Right lobe of liver (tissue), 6 donors: ENCODE results near the gene RANBP3. TPM values are rescaled to one million over a fixed set of nuclear protein-coding genes. Genes with fewer than 3 reads are reported as not detected.
A peak's percentile ranks its signal among the peaks of the same experiment; 100 is the strongest.

Experiments
- ATAC-seq, 4 donors: fragments of 200-7000 bp; cut with Tn5 transposase; one replicate each; pipeline ENCODE4 v1.9.1; 2020; ENCODE audit warnings: mild to moderate bottlenecking in 4 of 4, moderate library complexity in 4 of 4
- DNase-seq, 3 donors: peaks; one replicate each; pipeline ENCODE4 v3.0.0-alpha.2; 2020
- H3K27ac ChIP-seq, 3 donors: fragments of 200-600 bp; one replicate each; pipeline ENCODE4 v1.8.0; 2022
- H3K27me3 ChIP-seq, 2 donors: fragments of 200-600 bp; one replicate each; pipeline ENCODE4 v1.8.0; 2022
- H3K36me3 ChIP-seq, 4 donors: fragments of 200-600 bp; sonication (generic) in 1 of 4; one replicate each; pipeline versions ENCODE4 v1.5.1 to v1.8.0; 2017 to 2022; ENCODE audit warnings: control low read depth in 1 of 4
- H3K4me1 ChIP-seq, 4 donors: fragments of 200-600 bp; sonication (generic) in 1 of 4; one replicate each; pipeline versions ENCODE4 v1.5.1 to v1.8.0; 2017 to 2022; ENCODE audit warnings: control low read depth in 1 of 4
- H3K4me3 ChIP-seq, 3 donors: fragments of 200-600 bp; one replicate each; pipeline ENCODE4 v1.8.0; 2022
- H3K9me3 ChIP-seq, 4 donors: fragments of 200-600 bp; sonication (generic) in 1 of 4; one replicate each; pipeline versions ENCODE4 v1.5.1 to v1.8.0; 2017 to 2022; ENCODE audit warnings: control low read depth in 1 of 4
- POLR2A ChIP-seq: fragments of 450-650 bp; IDR thresholded peaks from one replicate; pipeline ENCODE4 v1.6.1; 2017; ENCODE audit warnings: antibody characterized with exemption, mild to moderate bottlenecking
- WGBS: methylation state at CpG from one replicate; pipeline ENCODE4 v1.1.6; 2018; ENCODE audit warnings: low coverage, low lambda C conversion rate; ENCODE audit not compliant: insufficient coverage; ENCODE audit errors: missing lambda C conversion rate; 5-methylcytosine and 5-hydroxymethylcytosine counted together
- intact Hi-C, 2 donors: fragments of 100-400 bp; cut with DNase I; formaldehyde crosslinking; loops; one replicate each; pipeline versions ENCODE4 v1.11.2 to v1.14.1; 2022
- total RNA-seq, 6 experiments: library from RNA; depleted of rRNA in 2 of 6; stranded (reverse); fragments of >200 nt in 2 of 6; fragmentation: NEBNext Ultra II Directional in 3 of 6; extraction: Animal tissue kit (Norgen Biotek cat#: 25700) in 3 of 6; gene quantifications; one replicate each; pipeline versions ENCODE4 v1.1.0 to v1.2.4, GENCODE V29; 2016 to 2023
- TF ChIP-seq, protein P1 (sequence below), 4 donors: fragments of 200-600 bp in 3 of 4; fragments of 450-650 bp in 1 of 4; IDR thresholded peaks; one replicate each; pipeline versions ENCODE4 v1.5.1 to v1.8.0; 2016 to 2022; ENCODE audit warnings: antibody characterized with exemption in 4 of 4, mild to moderate bottlenecking in 2 of 4
- donor health status: DM: no; HTN: yes; CAD: no.
- donor health status: DM: no; HTN: no; CAD: no.
- donor health status: DM: no; HTN: no; CAD: no.
- donor health status: DM: no; HTN: yes; CAD: no.
- donor health status: DM: no; HTN: yes; CAD: no.

RANBP3 gene
- total RNA-seq, 6 experiments from 2014 or later = 21.7 to 49.5 (median 24.5) TPM

DNA sequence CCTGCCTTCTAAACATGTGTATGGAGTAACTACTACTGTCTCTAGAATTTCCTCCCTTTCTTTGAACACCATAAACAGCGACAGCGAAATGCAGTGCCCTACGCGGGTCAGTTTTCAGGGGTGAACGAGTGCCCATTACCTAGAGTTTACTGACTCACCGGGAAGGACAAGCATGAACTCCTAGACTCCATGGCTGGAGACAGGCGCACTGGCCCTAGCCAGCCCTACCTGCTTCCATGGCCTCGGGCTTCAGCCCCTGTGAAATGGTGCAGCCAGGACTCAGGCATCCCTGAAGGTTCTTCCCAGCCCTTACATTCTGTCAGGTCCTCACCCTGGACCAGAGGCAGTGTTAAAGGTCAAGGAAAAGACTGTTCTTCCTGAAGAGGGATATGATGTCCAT lies 8.5 kb downstream of the RANBP3 start:
- Histone ChIP-seq H3K27me3 (no peaks in the 10 kb centered on the region), H3K27ac (peak overlapping the region in 1 of 3 donors; percentile 93), H3K4me3 (no peak overlapping the region), H3K4me1 (peaks cover 0 to 24% (median 8%) of the 10 kb centered on the region in 4 donors), H3K9me3 (no peaks in the 10 kb centered on the region), H3K36me3 (no peaks in the 10 kb centered on the region)
- TF ChIP-seq, protein P1, sequence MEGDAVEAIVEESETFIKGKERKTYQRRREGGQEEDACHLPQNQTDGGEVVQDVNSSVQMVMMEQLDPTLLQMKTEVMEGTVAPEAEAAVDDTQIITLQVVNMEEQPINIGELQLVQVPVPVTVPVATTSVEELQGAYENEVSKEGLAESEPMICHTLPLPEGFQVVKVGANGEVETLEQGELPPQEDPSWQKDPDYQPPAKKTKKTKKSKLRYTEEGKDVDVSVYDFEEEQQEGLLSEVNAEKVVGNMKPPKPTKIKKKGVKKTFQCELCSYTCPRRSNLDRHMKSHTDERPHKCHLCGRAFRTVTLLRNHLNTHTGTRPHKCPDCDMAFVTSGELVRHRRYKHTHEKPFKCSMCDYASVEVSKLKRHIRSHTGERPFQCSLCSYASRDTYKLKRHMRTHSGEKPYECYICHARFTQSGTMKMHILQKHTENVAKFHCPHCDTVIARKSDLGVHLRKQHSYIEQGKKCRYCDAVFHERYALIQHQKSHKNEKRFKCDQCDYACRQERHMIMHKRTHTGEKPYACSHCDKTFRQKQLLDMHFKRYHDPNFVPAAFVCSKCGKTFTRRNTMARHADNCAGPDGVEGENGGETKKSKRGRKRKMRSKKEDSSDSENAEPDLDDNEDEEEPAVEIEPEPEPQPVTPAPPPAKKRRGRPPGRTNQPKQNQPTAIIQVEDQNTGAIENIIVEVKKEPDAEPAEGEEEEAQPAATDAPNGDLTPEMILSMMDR (IDR thresholded peaks at IDR 0.05) = no peak
- no peak for TF ChIP-seq POLR2A
- WGBS = 90% methylated on average over 6 of the region's 8 CpGs
- no peak for DNase-seq
- no peak for ATAC-seq
- intact Hi-C loops = loop anchor here in 1 of 2 donors (10.0 kb wide), 1 partner anchor 165 kb away; the partner anchor contains the start of gene NRTN

DNA sequence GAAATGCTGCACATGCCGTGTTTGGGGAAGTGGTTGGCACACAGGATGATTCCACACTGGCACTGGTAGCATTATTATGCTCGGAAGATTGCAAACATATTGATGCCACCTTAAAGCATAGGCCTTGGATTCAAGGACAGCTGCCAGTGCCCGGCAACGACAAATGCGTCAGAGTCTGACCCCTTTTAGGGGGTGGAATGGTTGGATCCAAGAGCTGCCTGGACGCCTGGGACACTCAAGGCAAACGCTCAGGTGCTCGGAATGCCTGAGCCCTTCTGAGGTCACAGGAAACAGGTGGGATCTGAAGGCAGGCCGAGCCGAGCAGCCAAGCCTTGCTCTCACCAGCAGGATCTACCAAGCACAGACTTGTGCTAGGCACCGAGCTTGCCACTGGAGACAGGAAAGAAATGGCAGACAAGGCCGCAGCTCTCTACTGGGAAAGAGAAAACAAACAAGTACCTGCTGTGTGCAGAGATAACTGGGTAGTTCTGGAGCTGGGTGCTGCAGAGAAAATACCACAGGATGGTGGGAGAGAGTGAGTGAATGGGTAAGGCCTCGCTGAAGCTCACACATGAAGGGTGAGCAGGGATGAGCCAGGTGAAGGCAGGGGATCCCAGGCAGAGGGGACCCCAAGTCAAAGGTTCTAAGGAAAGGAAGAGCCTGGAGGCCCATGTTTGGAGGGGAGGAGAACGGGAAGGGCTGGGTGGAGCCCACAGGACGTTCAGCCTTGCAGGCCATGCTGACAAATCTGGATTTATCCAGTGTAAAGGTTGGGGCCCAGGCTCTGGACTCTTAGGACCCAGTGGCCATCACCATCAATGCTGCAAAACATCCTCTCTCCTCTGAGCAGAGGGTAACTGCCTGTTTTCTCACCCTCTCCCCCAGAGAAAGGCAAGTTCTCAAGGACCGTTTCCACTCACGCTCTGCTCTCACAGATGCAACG lies 9.2 kb downstream of the RANBP3 start:
- DNase-seq (no peak), ATAC-seq (peak; percentile 5 to 54 (median 26))
- no peaks in the 10 kb centered on the region for H3K36me3 ChIP-seq
- TF ChIP-seq, protein P1 (IDR thresholded peaks at IDR 0.05) = no peak
- TF ChIP-seq POLR2A = no peak
- H3K27ac ChIP-seq = peak overlapping the region; percentile 73 to 98 (median 93)
- no peaks in the 10 kb centered on the region for H3K9me3 ChIP-seq
- WGBS = 67% methylated on average over 11 of the region's 18 CpGs
- peaks cover 0 to 24% (median 8%) of the 10 kb centered on the region in 4 donors for H3K4me1 ChIP-seq
- intact Hi-C loops = loop anchor here in 1 of 2 donors (10.0 kb wide), 1 partner anchor 164 kb away; the partner anchor contains the start of gene NRTN
- no peak overlapping the region for H3K4me3 ChIP-seq
- H3K27me3 ChIP-seq = no peaks in the 10 kb centered on the region

DNA sequence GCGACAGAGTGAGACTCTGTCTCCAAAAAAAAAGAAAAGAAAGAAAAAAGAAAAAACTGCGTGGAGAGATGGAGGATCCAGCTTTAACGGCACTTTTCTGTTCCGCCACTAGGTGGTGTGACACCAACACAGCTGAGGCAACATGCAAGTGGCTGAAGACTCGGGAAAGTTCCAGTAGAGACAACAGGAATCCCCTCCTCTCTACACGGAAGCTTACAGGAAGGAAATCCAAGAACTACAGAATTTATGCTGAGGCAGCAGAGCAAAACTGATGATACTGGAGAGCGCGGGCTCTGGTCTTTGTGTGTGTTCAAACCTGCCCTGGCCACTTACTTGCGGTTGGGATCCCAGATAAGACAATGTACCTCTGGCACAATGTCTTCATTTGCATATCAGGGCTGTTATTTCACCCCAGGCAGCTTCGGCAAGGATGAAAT lies 9.9 kb downstream of the RANBP3 start:
- Histone ChIP-seq H3K36me3 (no peaks in the 10 kb centered on the region), H3K4me1 (peaks cover 0 to 31% (median 12%) of the 10 kb centered on the region in 4 donors), H3K9me3 (no peaks in the 10 kb centered on the region), H3K27me3 (no peaks in the 10 kb centered on the region), H3K27ac (peak overlapping the region; percentile 73 to 98 (median 93)), H3K4me3 (no peak overlapping the region)
- TF ChIP-seq POLR2A = no peak
- TF ChIP-seq, protein P1 (IDR thresholded peaks at IDR 0.05) = peak; percentile 81 to 94 (median 91)
- intact Hi-C loops = loop anchor here in 1 of 2 donors (10.0 kb wide), 1 partner anchor 163 kb away; the partner anchor contains the start of gene NRTN
- ATAC-seq (peak; percentile 82 to 94 (median 86)), DNase-seq (peak in 1 of 3 donors; percentile 76)
- 0% methylated on average over 10 of the region's 10 CpGs for WGBS

DNA sequence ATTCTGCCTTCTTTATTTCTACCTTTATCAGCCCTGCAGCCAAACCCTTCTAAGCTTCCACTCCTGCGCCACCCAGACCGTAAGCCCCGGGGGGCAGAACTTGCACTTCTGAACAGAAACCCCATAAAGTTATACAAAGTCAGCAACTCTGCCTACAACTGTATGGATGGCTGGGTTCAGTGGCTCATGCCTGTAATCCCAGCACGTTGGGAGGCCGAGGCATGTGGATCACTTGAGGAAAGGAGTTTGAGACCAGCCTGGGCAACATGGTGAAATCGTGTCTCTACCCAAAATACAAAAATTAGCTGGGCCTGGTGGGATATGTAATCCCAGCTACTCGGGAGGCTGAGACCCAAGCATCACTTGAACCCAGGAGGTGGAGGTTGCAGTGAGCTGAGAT lies 10.4 kb downstream of the RANBP3 start:
- intact Hi-C loops = loop anchor here in 1 of 2 donors (10.0 kb wide), 1 partner anchor 163 kb away; the partner anchor contains the start of gene NRTN
- no peaks in the 10 kb centered on the region for H3K27me3 ChIP-seq

More for the DNA sequence above, 10.4 kb downstream of the RANBP3 start:
- peak overlapping the region; percentile 73 to 98 (median 93) for H3K27ac ChIP-seq
- H3K4me3 ChIP-seq = no peak overlapping the region
- ATAC-seq (no peak), DNase-seq (no peak)
- no peaks in the 10 kb centered on the region for H3K9me3 ChIP-seq
- no peak for TF ChIP-seq POLR2A
- TF ChIP-seq, protein P1 (IDR thresholded peaks at IDR 0.05) = no peak
- whole genome bisulfite sequencing = 43% methylated on average over 6 of the region's 7 CpGs
- peaks cover 0 to 36% (median 16%) of the 10 kb centered on the region in 4 donors for H3K4me1 ChIP-seq
- H3K36me3 ChIP-seq = no peaks in the 10 kb centered on the region
